ENCODE data around the gene EGFL6. TPM values are rescaled to one million over a fixed set of nuclear protein-coding genes. Genes with fewer than 3 reads are reported as not detected.

Gene EGFL6
- polyA plus RNA-seq, 1 of the 3 experiments (the other 2 are of a cell fraction), result 0.25 TPM

- POLR2A ChIA-PET, result no interaction called here
- no peak overlapping the region for H3K4me3 ChIP-seq (ENCODE audit: low read depth in 2 of 2, low read length in 1 of 2)
- no peak overlapping the region for H3K4me2 ChIP-seq
- no peaks in the 10 kb centered on the region for H3K9me2 ChIP-seq
- 49% methylated on average over 2 of the region's 2 CpGs for WGBS (ENCODE audit: low lambda C conversion rate)
- no peak overlapping the region for H3K9ac ChIP-seq
- no peaks in the 10 kb centered on the region for H3K4me1 ChIP-seq (ENCODE audit: control insufficient read depth in 1 of 2, insufficient read depth in 2 of 2, low read depth in 1 of 2, low read length in 1 of 2)
- TF ChIP-seq GATA2 (CRISPR knock-in tag; IDR thresholded peaks at IDR 0.05) (no peak), POLR2AphosphoS5 (IDR thresholded peaks at IDR 0.05; ENCODE audit: low read depth, low read length) (no peak), TCF12 (IDR thresholded peaks at IDR 0.05) (no peak), USF1 (IDR thresholded peaks at IDR 0.05; ENCODE audit: borderline replicate concordance, low read depth) (no peak), ELF1 (IDR thresholded peaks at IDR 0.05) (no peak)
- H3K27me3 ChIP-seq (ENCODE audit: insufficient read depth), result peaks cover 8% of the 10 kb centered on the region; the same call in 1 of the 2 replicates
- DNase-seq, result no peak
- H3K27ac ChIP-seq (ENCODE audit: low read depth in 2 of 2, low read length in 1 of 2), result no peak overlapping the region
- no peaks in the 10 kb centered on the region for H3K9me3 ChIP-seq
- H3F3A ChIP-seq (replicated peaks; ENCODE audit: insufficient read depth), result no peaks in the 10 kb centered on the region
- H2AFZ ChIP-seq (ENCODE audit: low read depth), result no peak overlapping the region
- CTCF ChIA-PET, result interaction anchor here (0.9 to 1.3 kb wide), 3 partner anchors 10 to 105 kb away, joined by 3 to 5 read pairs (median 3); no protein-coding TSS in a partner anchor
- no peaks in the 10 kb centered on the region for H3K79me2 ChIP-seq (ENCODE audit: insufficient read depth)
- no peaks in the 10 kb centered on the region for H3K36me3 ChIP-seq (replicated peaks in 1 of 2; ENCODE audit: control insufficient read depth in 1 of 2, insufficient read depth in 2 of 2, low read length in 1 of 2)
- no peaks in the 10 kb centered on the region for H4K20me1 ChIP-seq (ENCODE audit: insufficient read depth)
Observed at GRCh38 chrX:13540602-13541001, 28.8 kb upstream of the EGFL6 start.

- CTCF ChIA-PET, result no interaction called here
- no peaks in the 10 kb centered on the region for H3K79me2 ChIP-seq (ENCODE audit: insufficient read depth)
- no peaks in the 10 kb centered on the region for H3K36me3 ChIP-seq (replicated peaks in 1 of 2; ENCODE audit: control insufficient read depth in 1 of 2, insufficient read depth in 2 of 2, low read length in 1 of 2)
- 12% methylated on average over 2 of the region's 2 CpGs for WGBS (ENCODE audit: low lambda C conversion rate)
- no peaks in the 10 kb centered on the region for H3K9me2 ChIP-seq
- no peaks in the 10 kb centered on the region for H3K4me1 ChIP-seq (ENCODE audit: control insufficient read depth in 1 of 2, insufficient read depth in 2 of 2, low read depth in 1 of 2, low read length in 1 of 2)
- POLR2A ChIA-PET, result no interaction called here
- H3K9me3 ChIP-seq, result no peaks in the 10 kb centered on the region
- TF ChIP-seq RCOR1 (IDR thresholded peaks at IDR 0.05; ENCODE audit: low read length), result no peak
- TF ChIP-seq TCF12 (IDR thresholded peaks at IDR 0.05), result no peak
- no peak for TF ChIP-seq SIN3A (IDR thresholded peaks at IDR 0.05; ENCODE audit: borderline replicate concordance, low read depth, low read length)
- no peak for TF ChIP-seq POLR2AphosphoS5 (IDR thresholded peaks at IDR 0.05; ENCODE audit: low read depth, low read length)
- no peak for TF ChIP-seq ZBTB33 (IDR thresholded peaks at IDR 0.05; ENCODE audit: borderline replicate concordance, low read depth)
- H3K27me3 ChIP-seq (ENCODE audit: insufficient read depth), result peaks cover 12% of the 10 kb centered on the region; the same call in 1 of the 2 replicates
- no peak for DNase-seq
- H3K27ac ChIP-seq (ENCODE audit: low read depth in 2 of 2, low read length in 1 of 2), result no peak overlapping the region
- no peak overlapping the region for H2AFZ ChIP-seq (ENCODE audit: low read depth)
- H3K9ac ChIP-seq, result no peak overlapping the region
- no peak overlapping the region for H3K4me3 ChIP-seq (ENCODE audit: low read depth in 2 of 2, low read length in 1 of 2)
- H4K20me1 ChIP-seq (ENCODE audit: insufficient read depth), result no peaks in the 10 kb centered on the region
- no peak overlapping the region for H3K4me2 ChIP-seq
- no peaks in the 10 kb centered on the region for H3F3A ChIP-seq (replicated peaks; ENCODE audit: insufficient read depth)
Observed at GRCh38 chrX:13545726-13546125, 23.7 kb upstream of the EGFL6 start.

GRCh38 chrX:13547671-13548070 lies 21.7 kb upstream of the EGFL6 start:
- Histone ChIP-seq H3K4me3 (ENCODE audit: low read depth in 2 of 2, low read length in 1 of 2) (no peak overlapping the region), H3K9ac (no peak overlapping the region), H3K9me2 (no peaks in the 10 kb centered on the region), H3K4me2 (no peak overlapping the region), H3K9me3 (no peaks in the 10 kb centered on the region), H3K4me1 (ENCODE audit: control insufficient read depth in 1 of 2, insufficient read depth in 2 of 2, low read depth in 1 of 2, low read length in 1 of 2) (no peaks in the 10 kb centered on the region), H3F3A (replicated peaks; ENCODE audit: insufficient read depth) (no peaks in the 10 kb centered on the region), H3K36me3 (replicated peaks in 1 of 2; ENCODE audit: control insufficient read depth in 1 of 2, insufficient read depth in 2 of 2, low read length in 1 of 2) (no peaks in the 10 kb centered on the region), H3K79me2 (ENCODE audit: insufficient read depth) (no peaks in the 10 kb centered on the region), H4K20me1 (ENCODE audit: insufficient read depth) (no peaks in the 10 kb centered on the region), H3K27ac (ENCODE audit: low read depth in 2 of 2, low read length in 1 of 2) (no peak overlapping the region), H3K27me3 (ENCODE audit: insufficient read depth) (peaks cover 12% of the 10 kb centered on the region; the same call in 1 of the 2 replicates), H2AFZ (ENCODE audit: low read depth) (no peak overlapping the region)
- no peak for TF ChIP-seq CTCF (IDR thresholded peaks at IDR 0.05)
- POLR2A ChIA-PET, result no interaction called here
- CTCF ChIA-PET, result interaction anchor here (1.9 kb wide), 1 partner anchor 40 kb away, joined by 6 read pairs; no protein-coding TSS in a partner anchor
- DNase-seq, result no peak

All from SK-N-SH (cell line).